CD4-positive, alpha-beta memory T cell (primary cell): ENCODE results near the gene CEP63. TPM values are rescaled to one million over a fixed set of nuclear protein-coding genes. Genes with fewer than 3 reads are reported as not detected.

Experiments used
- CTCF ChIA-PET: fragments of 350-600 bp; sonication (Branson Sonifier 250); formaldehyde crosslinking; loops from one replicate; lab custom pipeline; 2021; ENCODE audit warnings: inconsistent platforms; ENCODE audit not compliant: partially characterized antibody; lab: Charles Lee
- POLR2A ChIA-PET: fragments of 350-600 bp; sonication (Branson Sonifier 250); formaldehyde crosslinking; loops from one replicate; lab custom pipeline; 2021; ENCODE audit not compliant: partially characterized antibody; lab: Charles Lee
- DNase-seq, 5 donors: peaks; one replicate each; pipeline versions ENCODE4 v3.0.0 to v3.0.0-alpha.2; 2020 to 2022; ENCODE audit warnings: mixed read lengths in 1 of 5
- H3K27ac ChIP-seq: one replicate; pipeline ENCODE4 v1.7.0; 2013; ENCODE audit warnings: low read depth, low read length
- H3K27me3 ChIP-seq: 2 replicates; pipeline ENCODE4 v1.7.0; 2013; ENCODE audit warnings: mild to moderate bottlenecking, low read length, moderate library complexity; ENCODE audit not compliant: insufficient read depth
- H3K36me3 ChIP-seq: 2 replicates; pipeline ENCODE4 v1.7.0; 2013; ENCODE audit warnings: mild to moderate bottlenecking, low read length, moderate library complexity; ENCODE audit not compliant: insufficient read depth
- H3K4me1 ChIP-seq: 2 replicates; pipeline ENCODE4 v1.7.0; 2013; ENCODE audit warnings: mild to moderate bottlenecking, low read length, moderate library complexity; ENCODE audit not compliant: insufficient read depth
- H3K4me3 ChIP-seq, 2 donors: one replicate each; pipeline ENCODE4 v1.7.0; 2013; ENCODE audit warnings: low read length in 2 of 2, mild to moderate bottlenecking in 1 of 2
- H3K9me3 ChIP-seq, 2 donors: one replicate each; pipeline ENCODE4 v1.7.0; 2013; ENCODE audit warnings: low read length in 2 of 2, control low read depth in 1 of 2; ENCODE audit not compliant: control insufficient read depth in 1 of 2
- H3K27ac Mint-ChIP-seq, 7 donors: one replicate each; pipeline ENCODE4 v1.8.0; 2020 to 2021; ENCODE audit warnings: mixed read lengths in 7 of 7, mild to moderate bottlenecking in 6 of 7, inconsistent platforms in 3 of 7, moderate library complexity in 3 of 7
- H3K27me3 Mint-ChIP-seq, 2 donors: one replicate each; pipeline ENCODE4 v1.8.0; 2020 to 2021; ENCODE audit warnings: mixed read lengths in 2 of 2
- H3K36me3 Mint-ChIP-seq, 2 donors: one replicate each; pipeline ENCODE4 v1.8.0; 2020 to 2021; ENCODE audit warnings: mixed read lengths in 2 of 2, inconsistent platforms in 1 of 2, mild to moderate bottlenecking in 1 of 2
- H3K4me1 Mint-ChIP-seq, 4 donors: one replicate each; pipeline ENCODE4 v1.8.0; 2020 to 2021; ENCODE audit warnings: mixed read lengths in 4 of 4, mild to moderate bottlenecking in 1 of 4
- H3K4me3 Mint-ChIP-seq, 8 donors: one replicate each; pipeline ENCODE4 v1.8.0; 2020 to 2021; ENCODE audit warnings: mixed read lengths in 8 of 8, mild to moderate bottlenecking in 7 of 8, moderate library complexity in 6 of 8, inconsistent platforms in 3 of 8
- H3K9me3 Mint-ChIP-seq, 8 donors: one replicate each; pipeline ENCODE4 v1.8.0; 2020 to 2021; ENCODE audit warnings: mixed read lengths in 8 of 8, mild to moderate bottlenecking in 5 of 8, inconsistent platforms in 3 of 8, moderate library complexity in 1 of 8
- intact Hi-C: fragments of 100-400 bp; cut with micrococcal nuclease; formaldehyde crosslinking; loops from one replicate; pipeline ENCODE4 v1.15.1; 2023
- polyA plus RNA-seq, 2 donors: library from polyadenylated mRNA; unstranded; fragments of 300-500 nt; fragmentation: Illumina TruSeq; gene quantifications; one replicate each; pipeline ENCODE4 v1.2.3, GENCODE V29; 2021
- total RNA-seq, 2 experiments: library from RNA; stranded (reverse); gene quantifications; one replicate each; pipeline ENCODE4 v1.2.3, GENCODE V29; 2021

The CEP63 gene
- total and polyA plus RNA-seq, 4 experiments from 2014 or later: 12.8 to 40.1 (median 25.6) TPM

DNA sequence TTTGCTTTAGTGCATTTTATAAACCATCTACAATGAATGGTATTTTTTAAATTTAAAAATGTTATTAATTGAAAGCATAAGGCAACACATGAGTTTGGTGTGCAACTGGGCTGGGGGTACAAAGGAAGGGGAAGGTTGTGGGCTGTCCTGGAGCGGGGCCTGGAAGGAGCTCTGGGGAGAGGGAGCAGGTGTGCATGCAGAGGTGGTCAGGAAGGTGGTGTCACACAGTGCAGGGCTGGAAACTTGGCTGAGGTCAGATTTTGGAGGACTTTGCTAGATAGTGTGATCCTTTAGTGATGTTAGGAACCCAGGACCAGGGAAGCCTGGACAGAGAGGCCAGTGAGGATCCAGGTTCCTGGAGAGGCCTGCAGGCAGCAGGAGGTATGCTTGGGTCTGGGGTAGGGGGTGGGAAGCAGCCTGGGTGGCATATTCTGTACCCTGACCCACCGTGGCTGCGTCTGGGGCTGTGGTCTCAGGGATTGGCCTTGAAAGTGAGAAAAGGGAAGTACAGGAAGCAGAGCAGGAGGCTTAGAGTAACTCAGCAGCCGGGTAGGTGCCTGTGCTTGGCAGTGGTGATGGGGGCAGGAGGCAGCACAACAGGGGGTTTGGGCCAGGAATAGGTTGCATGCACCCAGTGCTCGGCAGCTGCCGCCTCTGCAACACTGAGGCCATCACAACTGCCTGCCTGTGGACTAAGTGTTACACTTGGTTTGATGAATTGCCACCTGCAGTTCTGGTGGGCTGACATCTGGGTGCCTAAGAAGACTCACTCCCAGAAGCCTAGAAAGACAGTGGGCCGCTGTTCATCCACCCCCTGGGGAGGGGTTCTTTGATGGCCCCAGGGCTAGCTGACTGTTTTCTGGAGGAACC is 132.0 kb downstream of the CEP63 start:
- Mint-ChIP-seq H3K36me3 (no peaks in the 10 kb centered on the region), H3K4me1 (no peaks in the 10 kb centered on the region), H3K9me3 (no peaks in the 10 kb centered on the region), H3K4me3 (no peak overlapping the region), H3K27ac (no peak overlapping the region), H3K27me3 (no peaks in the 10 kb centered on the region)
- ChIA-PET POLR2A (no interaction called here), CTCF (no interaction called here)
- intact Hi-C loops: no loop called here
- H3K36me3 ChIP-seq: no peaks in the 10 kb centered on the region
- no peaks in the 10 kb centered on the region for H3K27me3 ChIP-seq
- no peaks in the 10 kb centered on the region for H3K4me1 ChIP-seq
- no peak for DNase-seq
- H3K27ac ChIP-seq: no peak overlapping the region
- no peaks in the 10 kb centered on the region for H3K9me3 ChIP-seq
- H3K4me3 ChIP-seq: no peak overlapping the region

DNA sequence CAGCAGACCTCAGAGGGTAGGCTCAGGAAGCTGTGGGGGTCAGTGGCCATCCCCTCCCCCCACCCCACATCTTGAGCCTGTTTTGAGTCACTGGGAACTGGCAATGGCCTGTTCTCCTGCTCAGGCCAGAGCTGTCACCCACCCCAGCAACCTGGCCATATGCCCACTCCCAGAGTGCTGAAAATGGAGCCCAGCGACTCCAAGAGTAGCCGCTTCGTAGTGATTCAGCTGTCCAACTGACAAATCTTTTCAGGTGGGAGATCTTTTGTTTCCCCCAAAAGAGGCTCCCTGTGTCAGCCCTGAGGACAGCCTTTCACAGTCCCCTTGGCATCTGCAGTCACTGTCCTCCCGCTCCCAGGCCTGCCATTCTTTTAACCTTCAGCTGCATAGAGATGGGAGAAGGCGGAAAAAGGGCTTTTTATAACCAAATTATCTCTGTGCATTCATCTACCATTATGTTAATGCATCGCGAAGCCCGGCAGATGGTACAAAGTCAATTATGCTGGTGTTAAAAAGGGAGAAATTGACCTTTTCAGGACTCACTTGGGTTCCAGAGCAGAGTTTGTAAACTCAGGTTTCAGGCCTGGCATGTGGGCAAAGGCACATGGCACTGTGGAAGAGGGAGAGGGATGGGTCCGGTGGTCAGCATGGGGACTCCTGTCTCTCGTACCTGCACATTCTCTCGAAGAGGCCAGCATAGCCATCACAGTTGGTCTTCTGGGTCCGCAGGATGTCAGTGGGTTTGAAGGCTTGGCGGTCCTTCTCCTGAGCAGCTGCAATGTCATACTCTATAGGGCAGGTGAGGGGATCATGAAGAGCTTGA is 132.8 kb downstream of the CEP63 start:
- no peak for DNase-seq
- CTCF ChIA-PET: no interaction called here
- no peaks in the 10 kb centered on the region for H3K9me3 Mint-ChIP-seq
- Histone ChIP-seq H3K4me1 (no peaks in the 10 kb centered on the region), H3K4me3 (no peak overlapping the region), H3K36me3 (no peaks in the 10 kb centered on the region), H3K27ac (no peak overlapping the region), H3K27me3 (no peaks in the 10 kb centered on the region), H3K9me3 (no peaks in the 10 kb centered on the region)
- no peaks in the 10 kb centered on the region for H3K36me3 Mint-ChIP-seq
- no peaks in the 10 kb centered on the region for H3K4me1 Mint-ChIP-seq
- H3K4me3 Mint-ChIP-seq: no peak overlapping the region
- H3K27me3 Mint-ChIP-seq: no peaks in the 10 kb centered on the region
- intact Hi-C loops: no loop called here
- POLR2A ChIA-PET: no interaction called here
- no peak overlapping the region for H3K27ac Mint-ChIP-seq

DNA sequence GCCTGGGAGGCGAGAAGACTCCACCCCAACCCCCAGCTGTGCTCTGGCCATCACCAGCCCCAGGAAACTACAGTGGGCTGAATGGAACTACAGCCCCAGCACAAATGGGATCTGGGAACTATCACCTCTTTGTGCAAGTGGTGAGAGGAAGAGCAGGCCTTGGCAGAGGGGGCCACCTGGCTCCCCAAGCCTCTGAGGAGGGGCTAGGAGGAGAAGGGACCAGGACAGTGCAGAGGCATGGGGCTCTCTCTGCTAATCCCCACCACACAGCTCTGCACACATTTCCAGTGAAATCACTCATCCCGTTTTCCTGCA is 133.4 kb downstream of the CEP63 start:
- CTCF ChIA-PET: no interaction called here
- Histone ChIP-seq H3K9me3 (no peaks in the 10 kb centered on the region), H3K36me3 (no peaks in the 10 kb centered on the region), H3K4me3 (no peak overlapping the region), H3K27ac (no peak overlapping the region), H3K27me3 (no peaks in the 10 kb centered on the region), H3K4me1 (no peaks in the 10 kb centered on the region)
- Mint-ChIP-seq H3K9me3 (no peaks in the 10 kb centered on the region), H3K27ac (no peak overlapping the region), H3K27me3 (no peaks in the 10 kb centered on the region), H3K4me1 (peaks cover 0 to 1% (median 0%) of the 10 kb centered on the region in 4 donors), H3K36me3 (no peaks in the 10 kb centered on the region), H3K4me3 (no peak overlapping the region)
- POLR2A ChIA-PET: no interaction called here
- DNase-seq: no peak
- intact Hi-C loops: no loop called here

DNA sequence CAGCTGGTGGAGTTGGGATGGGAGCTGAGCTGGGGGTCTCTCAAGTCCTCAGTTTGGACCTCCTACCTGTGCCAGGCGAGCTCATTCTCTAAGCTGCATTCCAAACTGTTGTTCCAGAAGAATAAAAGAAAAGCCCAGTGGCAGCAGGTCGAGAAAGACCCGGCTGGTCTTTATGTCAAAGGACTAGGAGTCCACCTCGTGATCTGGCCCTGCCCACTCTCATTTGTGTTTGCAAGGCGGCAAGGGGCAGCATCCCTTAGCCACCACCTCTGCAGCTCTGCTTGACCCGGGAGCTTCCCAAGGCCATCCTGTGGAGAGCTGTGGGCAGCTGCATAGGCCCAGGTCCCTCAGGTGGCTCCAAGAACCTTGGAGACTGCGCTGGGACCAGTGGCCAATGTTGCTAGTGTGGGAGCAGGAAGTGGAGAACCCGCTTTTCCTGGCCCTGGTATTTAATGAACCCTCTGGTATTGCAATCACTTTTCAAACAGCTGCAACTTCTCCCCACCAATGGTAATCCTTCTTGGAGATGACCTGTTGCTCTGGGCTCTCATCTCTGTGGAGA is 134.1 kb downstream of the CEP63 start:
- ChIA-PET POLR2A (no interaction called here), CTCF (no interaction called here)
- DNase-seq: no peak
- Histone ChIP-seq H3K36me3 (no peaks in the 10 kb centered on the region), H3K27ac (no peak overlapping the region), H3K4me1 (no peaks in the 10 kb centered on the region), H3K27me3 (no peaks in the 10 kb centered on the region), H3K9me3 (no peaks in the 10 kb centered on the region), H3K4me3 (no peak overlapping the region)
- H3K36me3 Mint-ChIP-seq: no peaks in the 10 kb centered on the region
- intact Hi-C loops: no loop called here
- no peak overlapping the region for H3K27ac Mint-ChIP-seq
- H3K9me3 Mint-ChIP-seq: no peaks in the 10 kb centered on the region
- H3K4me3 Mint-ChIP-seq: no peak overlapping the region
- peaks cover 0 to 1% (median 0%) of the 10 kb centered on the region in 4 donors for H3K4me1 Mint-ChIP-seq
- H3K27me3 Mint-ChIP-seq: no peaks in the 10 kb centered on the region

DNA sequence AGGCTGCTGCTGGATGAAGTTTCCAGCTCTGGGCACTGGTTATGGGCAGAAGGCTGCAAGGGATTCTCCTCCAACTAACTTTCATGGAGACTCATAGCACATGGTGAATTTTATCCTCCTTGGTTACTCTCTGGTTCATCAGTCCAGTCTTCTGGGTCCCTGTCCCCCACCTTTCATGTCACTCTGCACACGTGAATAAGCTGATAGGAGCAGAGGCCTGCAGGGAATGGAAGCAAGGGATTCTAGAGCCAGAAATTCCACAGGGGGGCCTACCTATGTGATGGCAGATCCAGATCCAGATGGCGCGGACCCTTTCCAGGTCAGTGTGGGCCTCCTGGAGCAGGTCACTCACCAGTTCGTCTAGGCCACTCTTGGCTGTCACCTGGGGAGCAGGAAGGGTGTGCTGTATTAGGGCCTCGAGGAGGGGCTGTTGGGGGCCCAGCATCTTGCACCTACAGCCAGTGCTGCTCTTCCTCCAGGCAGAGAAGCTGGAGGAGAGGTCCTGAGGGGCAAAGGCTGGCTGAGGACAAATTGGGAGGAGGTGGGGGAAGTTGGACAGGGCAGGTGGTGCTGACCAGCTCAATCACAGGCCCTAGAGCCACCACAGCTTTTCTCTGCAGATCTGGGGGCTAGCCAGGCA is 134.7 kb downstream of the CEP63 start:
- H3K4me3 ChIP-seq: no peak overlapping the region
- no peaks in the 10 kb centered on the region for H3K27me3 ChIP-seq
- Mint-ChIP-seq H3K36me3 (no peaks in the 10 kb centered on the region), H3K9me3 (no peaks in the 10 kb centered on the region), H3K27ac (no peak overlapping the region), H3K4me3 (no peak overlapping the region), H3K27me3 (peaks cover 0 to 2% of the 10 kb centered on the region in 2 donors), H3K4me1 (peaks cover 0 to 1% (median 0%) of the 10 kb centered on the region in 4 donors)
- H3K4me1 ChIP-seq: no peaks in the 10 kb centered on the region
- no peaks in the 10 kb centered on the region for H3K36me3 ChIP-seq
- no peak overlapping the region for H3K27ac ChIP-seq
- no peak for DNase-seq
- no peaks in the 10 kb centered on the region for H3K9me3 ChIP-seq
- CTCF ChIA-PET: no interaction called here
- POLR2A ChIA-PET: no interaction called here
- intact Hi-C loops: no loop called here

DNA sequence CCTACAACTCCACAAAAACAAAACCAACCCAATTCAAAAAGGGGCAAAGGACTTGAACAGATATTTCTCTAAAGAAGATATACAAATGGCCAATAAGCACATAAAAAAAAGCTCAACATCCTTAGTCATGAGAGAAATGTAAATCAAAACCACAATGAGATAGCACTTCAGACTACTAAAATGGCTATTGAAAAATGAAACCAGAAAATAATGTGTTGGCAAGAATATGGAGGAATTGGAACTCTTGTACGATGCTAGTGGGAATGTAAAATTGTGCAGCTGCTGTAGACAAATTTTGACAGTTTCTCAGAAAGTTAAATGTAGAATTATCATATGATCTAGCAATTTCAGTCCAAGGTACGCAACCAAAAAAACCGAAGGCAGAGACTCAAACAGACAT is 136.0 kb downstream of the CEP63 start:
- intact Hi-C loops: no loop called here
- no peak overlapping the region for H3K27ac Mint-ChIP-seq

DNA sequence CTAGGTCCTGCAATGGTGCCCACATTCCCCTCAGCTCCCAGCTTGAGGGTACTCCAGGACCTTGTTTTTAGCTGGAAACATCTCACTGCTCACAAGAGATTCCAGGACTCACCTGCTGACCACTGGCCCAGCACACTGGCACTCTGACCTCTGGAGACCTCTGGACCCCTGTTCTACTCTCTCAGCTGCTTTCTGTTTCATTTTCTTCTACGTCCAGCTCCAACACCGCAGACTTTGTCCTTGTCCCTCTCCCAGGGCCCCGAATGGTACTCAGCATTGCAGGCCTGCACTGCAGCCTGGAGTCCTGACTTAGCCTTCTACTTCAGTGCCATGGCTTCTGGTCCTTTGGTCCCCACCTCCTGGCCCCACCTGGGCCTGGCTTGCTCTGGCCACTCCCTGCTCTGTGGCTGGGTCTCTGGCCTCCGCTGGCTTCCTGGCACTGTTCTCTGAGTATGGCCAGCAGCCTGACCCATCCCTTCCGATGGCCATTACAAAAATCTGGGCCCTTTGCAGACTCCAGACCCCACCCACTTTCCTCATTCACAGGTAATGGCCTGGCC is 137.0 kb downstream of the CEP63 start:
- Histone ChIP-seq H3K36me3 (no peaks in the 10 kb centered on the region), H3K4me3 (no peak overlapping the region), H3K9me3 (no peaks in the 10 kb centered on the region), H3K4me1 (no peaks in the 10 kb centered on the region), H3K27ac (no peak overlapping the region), H3K27me3 (no peaks in the 10 kb centered on the region)
- no peaks in the 10 kb centered on the region for H3K36me3 Mint-ChIP-seq
- no peak for DNase-seq
- CTCF ChIA-PET: no interaction called here
- H3K27ac Mint-ChIP-seq: no peak overlapping the region
- intact Hi-C loops: no loop called here
- no peak overlapping the region for H3K4me3 Mint-ChIP-seq
- H3K27me3 Mint-ChIP-seq: peaks cover 0 to 4% of the 10 kb centered on the region in 2 donors
- POLR2A ChIA-PET: no interaction called here
- H3K9me3 Mint-ChIP-seq: peaks cover 0 to 2% (median 0%) of the 10 kb centered on the region in 8 donors
- H3K4me1 Mint-ChIP-seq: peaks cover 0 to 1% (median 0%) of the 10 kb centered on the region in 4 donors

More for the DNA sequence above, 136.0 kb downstream of the CEP63 start:
- Histone ChIP-seq H3K36me3 (no peaks in the 10 kb centered on the region), H3K27me3 (no peaks in the 10 kb centered on the region), H3K9me3 (no peaks in the 10 kb centered on the region), H3K27ac (no peak overlapping the region), H3K4me1 (no peaks in the 10 kb centered on the region), H3K4me3 (no peak overlapping the region)
- ChIA-PET CTCF (no interaction called here), POLR2A (no interaction called here)
- H3K9me3 Mint-ChIP-seq: no peaks in the 10 kb centered on the region
- H3K27me3 Mint-ChIP-seq: peaks cover 0 to 2% of the 10 kb centered on the region in 2 donors
- H3K4me1 Mint-ChIP-seq: peaks cover 0 to 1% (median 0%) of the 10 kb centered on the region in 4 donors
- no peaks in the 10 kb centered on the region for H3K36me3 Mint-ChIP-seq
- DNase-seq: no peak
- no peak overlapping the region for H3K4me3 Mint-ChIP-seq
